Natural killer cell (primary cell): Measurements from ENCODE around the gene C1orf141. TPM values are rescaled to one million over a fixed set of nuclear protein-coding genes. Genes with fewer than 3 reads are reported as not detected.

Source experiments
- ATAC-seq, 3 donors: fragments of 150-1000 bp in 2 of 3; fragments of 200-7000 bp in 1 of 3; cut with Tn5 transposase; 1 replicate in 1 of 3; 2 replicates in 2 of 3; pipeline ENCODE4 v1.10.0; 2021; ENCODE audit warnings: mild to moderate bottlenecking in 2 of 3, moderate library complexity in 2 of 3
- DNase-seq, 2 donors: peaks; one replicate each; pipeline versions ENCODE4 v3.0.0 to v3.0.0-alpha.2; 2013 to 2021; ENCODE audit warnings: mixed read lengths in 1 of 2
- H3K27ac ChIP-seq: one replicate; pipeline ENCODE4 v1.5.1; 2013; ENCODE audit warnings: mild to moderate bottlenecking, low read length
- H3K27me3 ChIP-seq: one replicate; pipeline ENCODE4 v1.6.1; 2013; ENCODE audit warnings: low read length; ENCODE audit not compliant: control insufficient read depth, insufficient read depth
- H3K36me3 ChIP-seq: one replicate; pipeline ENCODE4 v1.6.1; 2013; ENCODE audit warnings: low read length; ENCODE audit not compliant: control insufficient read depth, insufficient read depth
- H3K4me1 ChIP-seq: one replicate; pipeline ENCODE4 v1.6.1; 2013; ENCODE audit warnings: low read length; ENCODE audit not compliant: control insufficient read depth, insufficient read depth
- H3K4me3 ChIP-seq: one replicate; pipeline ENCODE4 v1.5.1; 2013; ENCODE audit warnings: low read length
- H3K9me3 ChIP-seq: one replicate; pipeline ENCODE4 v1.6.1; 2013; ENCODE audit warnings: low read length; ENCODE audit not compliant: control insufficient read depth, insufficient read depth
- H3K27ac Mint-ChIP-seq, 2 donors: one replicate each; pipeline ENCODE4 v1.8.0; 2022; ENCODE audit warnings: mild to moderate bottlenecking in 2 of 2, mixed read lengths in 2 of 2, moderate library complexity in 1 of 2
- H3K27me3 Mint-ChIP-seq, 2 donors: one replicate each; pipeline ENCODE4 v1.8.0; 2022; ENCODE audit warnings: low read depth in 2 of 2, mixed read lengths in 2 of 2
- H3K36me3 Mint-ChIP-seq: one replicate; pipeline ENCODE4 v1.8.0; 2022; ENCODE audit warnings: mixed read lengths
- H3K4me1 Mint-ChIP-seq, 2 donors: one replicate each; pipeline ENCODE4 v1.8.0; 2022; ENCODE audit warnings: mixed read lengths in 2 of 2
- H3K4me3 Mint-ChIP-seq: one replicate; pipeline ENCODE4 v1.8.0; 2022; ENCODE audit warnings: mild to moderate bottlenecking, moderate library complexity, mixed read lengths
- H3K9me3 Mint-ChIP-seq, 2 donors: one replicate each; pipeline ENCODE4 v1.8.0; 2022; ENCODE audit warnings: mixed read lengths in 2 of 2
- CTCF ChIP-seq: fragments of 200-600 bp; IDR thresholded peaks from one replicate; pipeline ENCODE4 v1.8.0; 2022; ENCODE audit warnings: antibody characterized with exemption
- WGBS: methylation state at CpG from one replicate; pipeline ENCODE4 v1.1.7; 2013; ENCODE audit warnings: missing lambda C conversion rate; ENCODE audit not compliant: insufficient coverage; 5-methylcytosine and 5-hydroxymethylcytosine counted together
- intact Hi-C: fragments of 100-400 bp; cut with micrococcal nuclease; formaldehyde crosslinking; loops from one replicate; pipeline ENCODE4 v1.14.2; 2022
- total RNA-seq, 4 donors: library from RNA; stranded (reverse); fragments of 120-200 nt in 1 of 4; gene quantifications; one replicate each; pipeline versions ENCODE4 v1.2.3 to v1.2.4, GENCODE V29; 2013 to 2022

C1orf141 gene
- total RNA-seq, 3 donors from 2014 or later (not counting 1 experiment from before 2014, with no cell fraction given) = not detected

GRCh38 chr1:67053535-67053784, 81.3 kb downstream of the C1orf141 start:
- Mint-ChIP-seq H3K36me3 (no peaks in the 10 kb centered on the region), H3K9me3 (no peaks in the 10 kb centered on the region), H3K4me1 (peaks cover 22 to 23% of the 10 kb centered on the region in 2 donors), H3K27me3 (no peaks in the 10 kb centered on the region), H3K27ac (peak overlapping the region; percentile 79 to 92), H3K4me3 (peak overlapping the region; percentile 93)
- intact Hi-C loops = loop anchor here (5.0 kb wide), 1 partner anchor 94 kb away; no protein-coding TSS in a partner anchor
- peaks cover 8% of the 10 kb centered on the region for H3K4me1 ChIP-seq
- H3K4me3 ChIP-seq = peak overlapping the region; percentile 86
- no peaks in the 10 kb centered on the region for H3K27me3 ChIP-seq
- H3K27ac ChIP-seq = peak overlapping the region; percentile 99
- no peaks in the 10 kb centered on the region for H3K9me3 ChIP-seq
- WGBS = under 1% methylated on average over 34 of the region's 34 CpGs
- DNase-seq (no peak), ATAC-seq (peak; percentile 46 to 54 (median 46))
- H3K36me3 ChIP-seq = peaks cover 16% of the 10 kb centered on the region
- no peak for TF ChIP-seq CTCF

GRCh38 chr1:67052741-67053534, 81.8 kb downstream of the C1orf141 start:
- H3K27ac Mint-ChIP-seq = peak overlapping the region; percentile 79 to 92
- ATAC-seq = peak in 1 of 3 donors; percentile 34
- H3K27me3 ChIP-seq = no peaks in the 10 kb centered on the region
- H3K4me3 ChIP-seq = peak overlapping the region; percentile 86
- no peaks in the 10 kb centered on the region for H3K9me3 ChIP-seq
- intact Hi-C loops = loop anchor here (5.0 kb wide), 1 partner anchor 94 kb away; no protein-coding TSS in a partner anchor
- peak overlapping the region; percentile 99 for H3K27ac ChIP-seq
- H3K27me3 Mint-ChIP-seq = no peaks in the 10 kb centered on the region
- no peak for TF ChIP-seq CTCF
- peaks cover 22 to 23% of the 10 kb centered on the region in 2 donors for H3K4me1 Mint-ChIP-seq
- peaks cover 19% of the 10 kb centered on the region for H3K36me3 ChIP-seq
- H3K4me3 Mint-ChIP-seq = peak overlapping the region; percentile 90
- no peaks in the 10 kb centered on the region for H3K9me3 Mint-ChIP-seq
- 2% methylated on average over 25 of the region's 25 CpGs for WGBS
- peak in 1 of 2 donors; percentile 58 for DNase-seq
- H3K4me1 ChIP-seq = peaks cover 8% of the 10 kb centered on the region
- no peaks in the 10 kb centered on the region for H3K36me3 Mint-ChIP-seq

GRCh38 chr1:67051196-67051595, 83.6 kb downstream of the C1orf141 start:
- Histone ChIP-seq H3K4me1 (peaks cover 8% of the 10 kb centered on the region), H3K9me3 (no peaks in the 10 kb centered on the region), H3K27me3 (no peaks in the 10 kb centered on the region), H3K4me3 (no peak overlapping the region), H3K27ac (no peak overlapping the region), H3K36me3 (peaks cover 31% of the 10 kb centered on the region)
- WGBS = 54% methylated on average over 2 of the region's 4 CpGs
- ATAC-seq (no peak), DNase-seq (no peak)
- Mint-ChIP-seq H3K36me3 (peaks cover 10% of the 10 kb centered on the region), H3K27ac (no peak overlapping the region), H3K4me1 (peaks cover 22 to 23% of the 10 kb centered on the region in 2 donors), H3K4me3 (peak overlapping the region; percentile 25), H3K27me3 (no peaks in the 10 kb centered on the region), H3K9me3 (no peaks in the 10 kb centered on the region)
- no peak for TF ChIP-seq CTCF
- intact Hi-C loops = loop anchor here (5.0 kb wide), 1 partner anchor 96 kb away; no protein-coding TSS in a partner anchor
